Activated T-helper 2 cell treated with anti-CD3 and anti-CD28 coated beads, Interferon-gamma antibody, Interleukin-2, Interleukin-4, amounts not matched to agents 10 μg/mL and 5 μg/mL and 100 μg/mL, durations not matched to agents 14 hours and 24 hours and 36 hours (primary cell): Measurements from ENCODE around the gene ADD3. TPM values are rescaled to one million over a fixed set of nuclear protein-coding genes. Genes with fewer than 3 reads are reported as not detected.

Experiments
- DNase-seq: peaks from one replicate; pipeline ENCODE4 v3.0.0; 2021; ENCODE audit warnings: low spot score
- H3K27ac Mint-ChIP-seq: one replicate; pipeline ENCODE4 v1.8.0; 2021; ENCODE audit warnings: mixed read lengths
- H3K27me3 Mint-ChIP-seq: one replicate; pipeline ENCODE4 v1.8.0; 2021; ENCODE audit warnings: low read depth, mixed read lengths
- H3K36me3 Mint-ChIP-seq: one replicate; pipeline ENCODE4 v1.8.0; 2021; ENCODE audit warnings: low read depth, mixed read lengths
- H3K4me1 Mint-ChIP-seq: one replicate; pipeline ENCODE4 v1.8.0; 2021; ENCODE audit warnings: low read depth, mixed read lengths
- H3K4me3 Mint-ChIP-seq: one replicate; pipeline ENCODE4 v1.8.0; 2021; ENCODE audit warnings: low read depth, mild to moderate bottlenecking, moderate library complexity, mixed read lengths
- H3K9me3 Mint-ChIP-seq: one replicate; pipeline ENCODE4 v1.8.0; 2021; ENCODE audit warnings: mixed read lengths
- intact Hi-C: fragments of 100-400 bp; cut with micrococcal nuclease; formaldehyde crosslinking; loops from one replicate; pipeline ENCODE4 v1.15.1; 2023
- total RNA-seq: library from RNA; stranded (reverse); gene quantifications from 2 replicates; pipeline ENCODE4 v1.2.3, GENCODE V29; 2022

Gene ADD3
- total RNA-seq, 1 donor from 2014 or later, result 47.4 TPM

- Mint-ChIP-seq H3K36me3 (peaks cover 7% of the 10 kb centered on the region), H3K4me1 (peaks cover 58% of the 10 kb centered on the region), H3K4me3 (no peak overlapping the region), H3K27ac (no peak overlapping the region), H3K9me3 (no peaks in the 10 kb centered on the region), H3K27me3 (no peaks in the 10 kb centered on the region)
- intact Hi-C loops, result loop anchor here (2.0 kb wide), 1 partner anchor 127 kb away; no protein-coding TSS in a partner anchor
- no peak for DNase-seq
Observed at GRCh38 chr10:110011681-110012080, 3.9 kb downstream of the ADD3 start.

GRCh38 chr10:110013630-110014293, 6.0 kb downstream of the ADD3 start:
- intact Hi-C loops, result no loop called here

DNA sequence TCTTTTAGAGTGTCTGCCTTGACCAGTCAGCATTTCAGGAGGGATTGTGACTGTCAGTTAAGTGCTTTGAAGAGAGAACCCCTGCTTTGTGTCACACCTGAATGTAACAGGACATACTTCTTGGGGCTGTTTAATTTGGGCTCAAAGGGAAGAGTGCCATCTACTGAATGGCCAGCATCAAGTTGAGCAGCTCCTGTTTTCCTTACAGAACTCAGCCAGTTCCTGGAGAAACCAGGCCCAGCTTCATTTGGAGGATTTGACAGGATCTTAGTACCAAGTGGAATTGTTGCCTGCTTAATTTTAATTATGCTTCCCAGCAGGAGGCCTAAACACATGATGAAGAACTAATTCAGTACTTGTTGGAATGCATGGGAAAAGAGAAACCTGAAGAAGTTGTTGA, 8.3 kb downstream of the ADD3 start:
- no peak overlapping the region for H3K4me3 Mint-ChIP-seq
- peaks cover 49% of the 10 kb centered on the region for H3K4me1 Mint-ChIP-seq
- DNase-seq, result no peak
- no peaks in the 10 kb centered on the region for H3K9me3 Mint-ChIP-seq
- no peaks in the 10 kb centered on the region for H3K27me3 Mint-ChIP-seq
- intact Hi-C loops, result no loop called here
- peaks cover 10% of the 10 kb centered on the region for H3K36me3 Mint-ChIP-seq
- no peak overlapping the region for H3K27ac Mint-ChIP-seq

More at GRCh38 chr10:110013630-110014293, 6.0 kb downstream of the ADD3 start:
- Mint-ChIP-seq H3K9me3 (no peaks in the 10 kb centered on the region), H3K27ac (peak overlapping the region; percentile 55), H3K27me3 (no peaks in the 10 kb centered on the region), H3K4me3 (no peak overlapping the region), H3K36me3 (peaks cover 7% of the 10 kb centered on the region), H3K4me1 (peaks cover 66% of the 10 kb centered on the region)
- no peak for DNase-seq

- H3K27ac Mint-ChIP-seq, result peak overlapping the region; percentile 43
- intact Hi-C loops, result no loop called here
- peaks cover 10% of the 10 kb centered on the region for H3K36me3 Mint-ChIP-seq
- no peaks in the 10 kb centered on the region for H3K27me3 Mint-ChIP-seq
- no peak overlapping the region for H3K4me3 Mint-ChIP-seq
- H3K4me1 Mint-ChIP-seq, result peaks cover 43% of the 10 kb centered on the region
- no peaks in the 10 kb centered on the region for H3K9me3 Mint-ChIP-seq
- DNase-seq, result no peak
Observed at GRCh38 chr10:110017052-110017451, 9.3 kb downstream of the ADD3 start.

DNA sequence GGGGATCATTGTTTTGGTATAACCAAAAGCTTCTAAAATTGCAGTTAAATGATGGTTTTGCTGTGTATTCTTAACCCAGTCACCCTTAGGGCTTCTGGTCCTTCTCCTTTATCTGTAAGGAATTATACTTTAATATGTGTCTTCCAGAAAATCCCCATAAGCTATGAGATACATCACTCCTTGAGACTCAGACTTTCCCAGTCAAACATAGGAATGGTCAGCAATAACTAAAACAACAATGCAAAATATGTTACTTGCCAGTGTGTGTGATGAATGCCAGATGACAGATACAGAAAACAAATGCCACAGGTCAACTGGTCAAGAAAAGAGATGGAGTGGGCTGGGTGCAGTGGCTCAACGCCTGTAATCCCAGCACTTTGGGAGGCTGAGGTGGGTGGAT, 10.1 kb downstream of the ADD3 start:
- H3K9me3 Mint-ChIP-seq, result no peaks in the 10 kb centered on the region
- no peak for DNase-seq
- H3K4me1 Mint-ChIP-seq, result peaks cover 40% of the 10 kb centered on the region
- no peak overlapping the region for H3K4me3 Mint-ChIP-seq
- intact Hi-C loops, result no loop called here
- H3K27me3 Mint-ChIP-seq, result no peaks in the 10 kb centered on the region
- peaks cover 15% of the 10 kb centered on the region for H3K36me3 Mint-ChIP-seq
- no peak overlapping the region for H3K27ac Mint-ChIP-seq

- no peak for DNase-seq
- H3K36me3 Mint-ChIP-seq, result peaks cover 15% of the 10 kb centered on the region
- peaks cover 3% of the 10 kb centered on the region for H3K9me3 Mint-ChIP-seq
- peaks cover 42% of the 10 kb centered on the region for H3K4me1 Mint-ChIP-seq
- H3K4me3 Mint-ChIP-seq, result no peak overlapping the region
- intact Hi-C loops, result no loop called here
- H3K27ac Mint-ChIP-seq, result no peak overlapping the region
- no peaks in the 10 kb centered on the region for H3K27me3 Mint-ChIP-seq
Observed at GRCh38 chr10:110020265-110020664, 12.5 kb downstream of the ADD3 start.

GRCh38 chr10:110022716-110023504, 15.1 kb downstream of the ADD3 start:
- Mint-ChIP-seq H3K9me3 (peaks cover 3% of the 10 kb centered on the region), H3K36me3 (peaks cover 10% of the 10 kb centered on the region), H3K27ac (no peak overlapping the region), H3K27me3 (no peaks in the 10 kb centered on the region), H3K4me3 (no peak overlapping the region), H3K4me1 (peaks cover 32% of the 10 kb centered on the region)
- intact Hi-C loops, result no loop called here
- no peak for DNase-seq

DNA sequence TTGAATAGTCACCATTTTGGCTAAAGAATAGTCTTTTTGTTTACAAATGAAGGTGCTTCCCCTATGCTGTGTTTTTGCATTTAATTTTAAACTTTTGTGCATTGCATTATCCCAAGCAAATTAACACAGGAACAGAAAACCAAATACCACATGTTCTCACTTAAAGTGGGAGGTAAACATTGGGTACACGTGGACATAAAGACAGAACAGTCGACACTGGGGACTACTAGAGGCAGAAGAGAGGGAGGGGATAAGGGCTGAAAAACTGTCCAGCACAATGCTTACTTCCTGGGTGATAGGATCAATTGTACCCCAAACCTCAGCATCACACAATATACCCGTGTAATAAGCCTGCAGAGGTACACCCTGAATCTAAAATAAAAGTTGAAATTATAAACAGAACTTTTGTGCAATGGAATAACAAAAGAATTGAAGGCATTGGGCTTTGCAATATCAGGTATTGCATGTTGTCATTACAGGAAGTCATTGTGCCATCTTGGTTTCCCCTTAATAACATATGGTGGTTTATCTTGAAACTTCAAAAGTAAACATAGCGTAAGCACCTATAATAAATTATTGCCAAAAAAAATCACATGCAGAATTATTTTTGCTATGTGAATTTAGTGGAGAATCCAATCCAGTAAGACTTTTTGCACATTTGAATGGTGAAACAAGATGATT, 16.1 kb downstream of the ADD3 start:
- Mint-ChIP-seq H3K27ac (no peak overlapping the region), H3K9me3 (peaks cover 3% of the 10 kb centered on the region), H3K4me1 (peaks cover 31% of the 10 kb centered on the region), H3K4me3 (no peak overlapping the region), H3K36me3 (peaks cover 10% of the 10 kb centered on the region), H3K27me3 (no peaks in the 10 kb centered on the region)
- no peak for DNase-seq
- intact Hi-C loops, result no loop called here

- no peaks in the 10 kb centered on the region for H3K27me3 Mint-ChIP-seq
- no peak for DNase-seq
- peaks cover 2% of the 10 kb centered on the region for H3K36me3 Mint-ChIP-seq
- intact Hi-C loops, result no loop called here
- H3K9me3 Mint-ChIP-seq, result peaks cover under 1% of the 10 kb centered on the region
- no peak overlapping the region for H3K27ac Mint-ChIP-seq
- no peak overlapping the region for H3K4me3 Mint-ChIP-seq
- H3K4me1 Mint-ChIP-seq, result peaks cover 25% of the 10 kb centered on the region
Observed at GRCh38 chr10:110029450-110029849, 21.7 kb downstream of the ADD3 start.

DNA sequence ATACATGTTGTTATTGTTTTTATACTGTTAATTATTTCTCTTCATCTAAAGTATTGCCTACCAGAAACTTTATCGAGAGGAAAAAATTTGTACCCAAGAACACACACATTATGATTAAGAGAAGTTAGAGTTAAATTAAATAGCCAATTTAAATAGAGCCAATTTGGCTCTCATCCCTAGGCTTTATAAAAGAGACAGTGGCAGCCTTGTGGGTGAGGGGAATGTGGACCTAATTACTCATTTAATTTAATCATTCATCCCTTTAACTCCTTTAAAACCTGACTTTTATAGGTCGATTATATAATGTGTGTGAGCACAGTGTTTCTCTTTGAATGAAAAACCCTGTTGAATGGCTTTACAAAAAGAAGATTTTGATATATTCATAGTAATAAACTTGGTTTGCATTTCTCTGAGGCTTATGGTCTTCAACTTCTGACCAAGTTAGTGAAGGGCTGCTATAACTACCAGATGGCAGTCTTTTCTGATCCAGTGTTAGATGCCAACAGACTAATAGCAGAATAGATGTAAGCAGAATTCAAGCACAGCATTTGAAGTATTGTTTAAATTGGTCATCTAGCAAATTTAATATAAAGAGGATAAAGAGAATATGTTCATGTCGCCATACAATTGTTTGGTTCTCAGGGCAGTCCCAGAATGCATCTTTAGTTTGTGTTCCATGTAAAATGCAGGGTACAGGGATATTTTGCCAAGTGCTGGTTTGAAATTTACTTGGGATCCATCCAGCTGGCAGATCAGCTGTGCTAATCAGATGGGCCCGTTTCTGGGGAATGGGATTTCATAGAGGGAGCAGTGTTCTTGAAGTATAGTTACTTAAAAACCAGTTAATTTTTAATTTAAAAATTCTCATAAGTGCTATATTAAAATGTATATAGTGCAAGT, 25.3 kb downstream of the ADD3 start:
- no peak overlapping the region for H3K27ac Mint-ChIP-seq
- H3K4me1 Mint-ChIP-seq, result peaks cover 31% of the 10 kb centered on the region
- no peak overlapping the region for H3K4me3 Mint-ChIP-seq

GRCh38 chr10:110033701-110034235, 26.0 kb downstream of the ADD3 start:
- Mint-ChIP-seq H3K4me1 (peaks cover 31% of the 10 kb centered on the region), H3K27me3 (no peaks in the 10 kb centered on the region), H3K27ac (no peak overlapping the region), H3K36me3 (peaks cover 6% of the 10 kb centered on the region), H3K4me3 (no peak overlapping the region), H3K9me3 (no peaks in the 10 kb centered on the region)
- DNase-seq, result no peak
- intact Hi-C loops, result no loop called here

More for the DNA sequence above, 25.3 kb downstream of the ADD3 start:
- intact Hi-C loops, result no loop called here
- H3K9me3 Mint-ChIP-seq, result no peaks in the 10 kb centered on the region
- H3K27me3 Mint-ChIP-seq, result no peaks in the 10 kb centered on the region
- DNase-seq, result no peak
- peaks cover 6% of the 10 kb centered on the region for H3K36me3 Mint-ChIP-seq

DNA sequence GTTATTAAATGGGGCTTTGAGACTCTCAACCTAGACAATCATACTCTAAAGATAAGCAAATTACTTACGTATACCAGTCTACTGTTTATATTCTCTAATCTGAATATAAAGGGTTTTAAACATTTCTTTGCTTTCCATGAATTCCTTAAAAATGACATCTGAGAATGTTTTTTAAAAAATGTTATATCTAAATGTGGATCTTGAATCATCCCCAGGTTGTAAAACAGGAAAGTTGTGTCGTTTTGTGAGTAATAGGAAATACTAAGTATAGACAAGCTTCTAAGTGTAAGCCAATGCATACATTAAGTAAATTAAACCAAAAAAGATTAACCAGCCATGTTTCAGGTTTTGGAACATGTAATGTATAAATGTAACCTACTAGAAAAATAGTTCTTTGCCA, 26.8 kb downstream of the ADD3 start:
- Mint-ChIP-seq H3K4me3 (no peak overlapping the region), H3K27me3 (no peaks in the 10 kb centered on the region)

More for the DNA sequence above, 26.8 kb downstream of the ADD3 start:
- Mint-ChIP-seq H3K4me1 (peaks cover 34% of the 10 kb centered on the region), H3K36me3 (peaks cover 6% of the 10 kb centered on the region), H3K9me3 (no peaks in the 10 kb centered on the region), H3K27ac (no peak overlapping the region)
- intact Hi-C loops, result no loop called here
- no peak for DNase-seq
